CD4-positive, alpha-beta T cell treated with Interleukin-1 beta for 1 hour (primary cell): ENCODE results near the gene TNNC2.
"Not testable (repeated sequence)": the region's sequence is repeated elsewhere in the genome, so short reads cannot be mapped to it uniquely, and the experiment has no call there.

Source experiments
- DNase-seq, 2 donors: peaks; one replicate each; pipeline ENCODE4 v3.0.0-alpha.2; 2020 to 2022

TNNC2 gene

GRCh38 chr20:45827030-45827652, at the start of gene TNNC2:
Gene TNNC2, minus strand, starts transcription at chr20:45827312. Its CDS starts 64 bp downstream, at chr20:45827248.
- DNase-seq: no peak

- DNase-seq: no peak
Observed at GRCh38 chr20:45874576-45874975, 47.5 kb upstream of the TNNC2 start.

- DNase-seq: not testable (repeated sequence)
Observed at GRCh38 chr20:45874104-45874481, 47.0 kb upstream of the TNNC2 start.

DNA sequence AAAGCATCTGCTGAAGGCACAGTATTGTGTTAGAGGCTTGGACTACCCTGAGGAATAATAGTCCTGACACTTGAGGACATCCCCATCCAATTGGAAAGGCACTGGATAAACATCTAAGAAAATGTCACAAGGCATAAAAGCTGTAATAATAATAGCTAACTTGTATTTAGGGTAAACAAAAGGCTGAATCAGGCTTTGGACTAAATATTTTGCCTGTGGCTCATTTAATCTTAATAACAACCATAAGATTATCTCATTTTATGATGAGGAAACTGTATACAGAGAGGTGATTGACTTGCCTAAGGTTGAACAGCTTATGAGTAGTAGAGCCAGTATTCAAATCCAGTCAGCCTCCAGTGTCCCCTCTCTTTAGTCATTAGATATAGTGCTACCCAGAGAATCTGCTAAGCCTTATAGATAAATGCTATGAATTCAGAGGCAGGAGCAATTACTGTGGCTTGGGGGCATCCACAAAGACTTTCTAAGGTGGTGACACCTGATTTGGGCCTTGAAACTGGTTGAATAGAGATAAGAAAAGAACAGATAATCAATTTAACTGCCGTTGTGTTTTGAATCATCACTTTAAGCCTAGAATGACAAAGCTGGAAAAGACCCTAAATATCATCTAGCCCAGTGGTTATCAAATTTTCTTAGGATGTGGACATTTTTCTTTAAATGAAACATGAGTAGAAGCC, 46.4 kb upstream of the TNNC2 start:
- no peak for DNase-seq

DNA sequence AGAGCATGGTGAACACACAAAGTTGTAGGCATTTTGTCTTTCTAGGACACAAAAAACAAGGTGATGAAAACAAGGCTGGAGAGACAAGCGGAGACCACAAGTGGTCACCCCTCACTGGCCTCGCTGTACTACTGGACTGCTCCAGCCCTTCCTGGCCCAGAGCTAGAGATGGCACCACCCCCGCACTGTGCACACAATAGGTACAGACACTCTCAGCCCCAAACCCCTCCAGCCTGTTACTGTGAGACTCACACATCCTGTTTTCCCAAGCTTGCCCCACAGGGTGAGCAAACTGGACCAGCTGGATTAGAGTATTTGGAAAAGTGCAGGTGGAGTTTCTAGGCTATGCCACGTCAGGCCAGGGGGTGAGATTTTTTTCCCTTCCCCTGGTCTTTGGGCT, 45.5 kb upstream of the TNNC2 start:
- DNase-seq: no peak

- no peak for DNase-seq
Observed at GRCh38 chr20:45867819-45868176, 40.7 kb upstream of the TNNC2 start.

- DNase-seq: no peak
Observed at GRCh38 chr20:45867136-45867818, 40.2 kb upstream of the TNNC2 start.

GRCh38 chr20:45866454-45866853, 39.3 kb upstream of the TNNC2 start:
- no peak for DNase-seq

DNA sequence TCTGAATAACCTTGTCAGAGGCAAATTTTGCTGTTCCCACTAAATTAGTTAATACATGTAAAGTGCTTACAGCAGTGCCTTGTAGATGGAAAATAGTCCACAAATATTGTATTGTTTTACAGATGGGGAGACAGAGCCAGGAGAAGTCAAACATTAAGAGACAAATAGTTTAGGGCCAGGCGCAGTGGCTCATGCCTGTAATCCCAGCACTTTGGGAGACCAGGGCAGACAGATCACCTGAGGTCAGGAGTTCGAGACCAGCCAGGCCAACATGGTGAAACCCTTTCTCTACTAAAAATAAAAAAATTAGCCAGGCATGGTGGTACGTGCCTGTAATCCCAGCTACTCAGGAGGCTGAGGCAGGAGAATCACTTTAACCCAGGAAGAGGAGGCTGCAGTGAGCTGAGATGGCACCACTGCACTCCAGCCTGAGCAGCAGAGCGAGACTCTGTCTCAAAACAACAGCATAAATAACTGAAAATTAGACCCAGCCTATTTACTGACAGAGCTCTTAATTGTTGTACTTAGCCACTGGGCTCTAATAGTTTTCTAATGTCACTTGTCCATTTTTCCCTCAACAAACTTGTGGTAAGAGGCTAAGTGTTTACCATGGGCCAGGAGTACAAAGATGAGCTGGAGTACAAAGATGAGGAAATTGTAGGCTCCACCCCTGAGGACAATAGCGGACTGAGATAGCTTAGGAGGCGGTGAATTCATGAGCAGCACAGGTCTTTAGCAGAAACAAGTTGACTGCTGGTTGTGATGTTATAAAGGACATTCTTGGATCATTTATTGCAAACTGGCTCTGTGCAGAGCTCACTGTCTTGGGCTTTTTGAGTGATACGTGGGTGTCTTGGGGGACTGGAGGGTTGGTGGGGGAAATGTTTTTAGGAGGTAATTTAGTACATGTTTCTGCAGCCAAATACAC, 36.7 kb upstream of the TNNC2 start:
- no peak for DNase-seq

GRCh38 chr20:45861221-45862075, 34.3 kb upstream of the TNNC2 start:
- no peak for DNase-seq

GRCh38 chr20:45860560-45861220, 33.6 kb upstream of the TNNC2 start:
- DNase-seq: no peak

DNA sequence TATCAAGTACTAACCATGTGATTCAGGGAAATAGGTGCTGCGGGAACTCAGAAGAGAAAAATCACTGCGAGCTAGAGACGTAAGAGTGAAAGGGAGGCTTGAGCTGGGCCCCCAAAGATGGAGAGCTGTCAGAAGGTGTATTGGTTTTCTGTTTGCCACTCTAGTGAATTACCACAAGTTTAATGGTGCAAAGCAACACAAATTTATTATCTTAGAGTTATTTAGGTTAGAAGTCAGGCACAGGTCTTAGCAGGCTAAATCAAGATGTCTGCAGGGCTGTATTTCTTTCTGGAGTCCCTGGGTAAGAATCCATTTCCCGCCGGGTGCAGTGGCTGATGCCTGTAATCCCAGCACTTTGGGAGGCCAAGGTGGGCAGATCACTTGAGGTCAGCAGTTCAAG, 32.8 kb upstream of the TNNC2 start:
- DNase-seq: no peak

- no peak for DNase-seq
Observed at GRCh38 chr20:45857882-45858216, 30.7 kb upstream of the TNNC2 start.

DNA sequence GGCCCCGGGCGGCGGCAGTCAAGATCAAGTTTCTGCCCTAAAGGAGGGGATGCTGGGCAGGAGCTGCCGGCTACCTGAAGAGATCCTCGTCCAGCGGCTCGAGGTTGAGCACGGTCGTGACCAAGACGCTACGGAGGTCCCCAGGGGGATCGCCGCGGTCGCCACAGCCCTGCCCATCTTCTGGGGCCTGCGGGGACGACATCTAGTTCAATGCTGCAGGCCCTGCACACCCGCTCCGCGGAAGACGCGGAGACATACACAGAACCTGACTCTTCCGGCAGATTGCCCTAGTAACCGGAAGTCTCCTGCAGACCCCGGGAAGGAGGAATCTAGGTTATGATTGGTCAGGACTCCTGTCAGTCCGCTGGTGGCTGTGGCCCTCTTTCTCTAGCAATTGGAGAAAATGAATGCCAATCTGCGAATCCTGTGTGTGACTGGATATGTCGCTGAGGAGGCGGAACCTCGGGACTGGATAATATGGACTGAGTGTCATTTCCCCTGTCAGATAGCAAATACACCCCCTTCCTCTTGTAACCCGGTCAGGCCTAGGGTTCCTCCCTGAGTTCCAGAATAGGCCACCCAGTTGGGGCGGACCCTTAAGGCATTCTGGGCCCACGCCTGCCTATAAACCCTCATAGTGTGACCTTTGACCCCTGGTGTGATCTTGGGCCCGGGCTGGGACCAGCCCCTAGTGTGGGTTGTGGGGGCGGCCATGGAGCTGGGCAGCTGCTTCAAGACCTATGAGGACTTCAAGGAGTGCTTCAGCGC, 30.2 kb upstream of the TNNC2 start, which contains the start of the genes ACOT8 and ZSWIM3:
ACOT8 (minus strand) TSS at position 279 of the 768 bp plus-strand sequence; CDS start at position 202, 77 bp downstream.
ZSWIM3 (plus strand) TSS at position 501 of the 768 bp plus-strand sequence; CDS start at position 713, 212 bp downstream.
- peak; percentile 97 to 100 for DNase-seq

GRCh38 chr20:45853484-45853883, 26.4 kb upstream of the TNNC2 start:
- DNase-seq: no peak

- no peak for DNase-seq
Observed at GRCh38 chr20:45852326-45852725, 25.2 kb upstream of the TNNC2 start.

DNA sequence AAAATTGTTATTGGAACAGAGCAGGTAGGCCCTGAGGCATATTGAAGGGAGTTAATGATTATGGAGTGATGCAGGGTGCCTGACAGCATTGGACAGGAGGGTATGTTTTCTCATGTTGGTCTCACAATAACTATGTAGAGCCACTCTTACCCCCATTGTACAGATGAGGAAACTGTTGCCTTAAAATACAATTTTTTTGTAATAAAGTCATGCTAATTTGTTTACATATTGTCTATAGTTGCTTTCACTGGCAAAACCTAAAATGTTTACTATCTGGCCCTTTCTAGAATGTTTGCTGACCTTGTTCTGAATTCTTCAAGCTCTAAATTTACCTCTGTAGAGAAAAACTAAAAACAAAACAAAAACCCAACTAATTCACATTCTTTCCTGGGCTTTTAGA, 24.4 kb upstream of the TNNC2 start:
- no peak for DNase-seq

- DNase-seq: no peak
Observed at GRCh38 chr20:45850926-45851325, 23.8 kb upstream of the TNNC2 start.

- no peak for DNase-seq
Observed at GRCh38 chr20:45850238-45850637, 23.1 kb upstream of the TNNC2 start.

DNA sequence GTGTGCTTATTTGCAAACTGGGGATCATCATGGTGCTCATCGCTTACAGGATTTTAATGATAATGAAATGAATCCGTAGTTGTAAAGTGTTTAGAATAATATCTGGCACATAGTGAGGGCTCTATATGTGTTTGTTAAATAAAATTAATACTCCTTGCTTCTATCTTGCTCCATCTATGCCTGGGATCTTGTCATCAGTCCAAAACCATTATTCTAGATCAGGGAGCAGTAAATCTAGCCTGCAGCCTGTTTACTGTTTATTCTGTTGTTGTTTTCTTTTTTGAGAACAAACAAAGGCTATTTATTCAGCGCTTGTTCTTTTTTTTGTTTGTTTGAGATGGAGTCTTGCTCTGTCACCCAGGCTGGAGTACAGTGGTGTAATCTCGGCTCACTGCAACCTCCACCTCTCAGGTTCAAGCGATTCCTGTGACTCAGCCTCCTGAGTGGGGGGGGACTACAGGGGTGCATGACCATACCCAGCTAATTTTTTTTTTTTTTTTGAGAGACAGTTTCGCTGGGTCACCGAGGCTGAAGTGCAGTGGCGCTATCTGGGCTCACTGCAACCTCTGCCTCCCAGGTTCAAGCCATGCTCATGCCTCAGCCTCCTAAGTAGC, 22.0 kb upstream of the TNNC2 start:
- no peak for DNase-seq
